HG02885 (cell line): ENCODE measurements around the gene SYNJ1.
"Not testable (repeated sequence)": the region's sequence is repeated elsewhere in the genome, so short reads cannot be mapped to it uniquely, and the experiment has no call there.

Experiments
- ATAC-seq: cut with Tn5 transposase; IDR thresholded peaks from one replicate; pipeline ENCODE4 v1.9.1; 2021; ENCODE audit warnings: mild to moderate bottlenecking; ENCODE audit not compliant: unreplicated experiment, poor library complexity

The SYNJ1 gene, protein sequence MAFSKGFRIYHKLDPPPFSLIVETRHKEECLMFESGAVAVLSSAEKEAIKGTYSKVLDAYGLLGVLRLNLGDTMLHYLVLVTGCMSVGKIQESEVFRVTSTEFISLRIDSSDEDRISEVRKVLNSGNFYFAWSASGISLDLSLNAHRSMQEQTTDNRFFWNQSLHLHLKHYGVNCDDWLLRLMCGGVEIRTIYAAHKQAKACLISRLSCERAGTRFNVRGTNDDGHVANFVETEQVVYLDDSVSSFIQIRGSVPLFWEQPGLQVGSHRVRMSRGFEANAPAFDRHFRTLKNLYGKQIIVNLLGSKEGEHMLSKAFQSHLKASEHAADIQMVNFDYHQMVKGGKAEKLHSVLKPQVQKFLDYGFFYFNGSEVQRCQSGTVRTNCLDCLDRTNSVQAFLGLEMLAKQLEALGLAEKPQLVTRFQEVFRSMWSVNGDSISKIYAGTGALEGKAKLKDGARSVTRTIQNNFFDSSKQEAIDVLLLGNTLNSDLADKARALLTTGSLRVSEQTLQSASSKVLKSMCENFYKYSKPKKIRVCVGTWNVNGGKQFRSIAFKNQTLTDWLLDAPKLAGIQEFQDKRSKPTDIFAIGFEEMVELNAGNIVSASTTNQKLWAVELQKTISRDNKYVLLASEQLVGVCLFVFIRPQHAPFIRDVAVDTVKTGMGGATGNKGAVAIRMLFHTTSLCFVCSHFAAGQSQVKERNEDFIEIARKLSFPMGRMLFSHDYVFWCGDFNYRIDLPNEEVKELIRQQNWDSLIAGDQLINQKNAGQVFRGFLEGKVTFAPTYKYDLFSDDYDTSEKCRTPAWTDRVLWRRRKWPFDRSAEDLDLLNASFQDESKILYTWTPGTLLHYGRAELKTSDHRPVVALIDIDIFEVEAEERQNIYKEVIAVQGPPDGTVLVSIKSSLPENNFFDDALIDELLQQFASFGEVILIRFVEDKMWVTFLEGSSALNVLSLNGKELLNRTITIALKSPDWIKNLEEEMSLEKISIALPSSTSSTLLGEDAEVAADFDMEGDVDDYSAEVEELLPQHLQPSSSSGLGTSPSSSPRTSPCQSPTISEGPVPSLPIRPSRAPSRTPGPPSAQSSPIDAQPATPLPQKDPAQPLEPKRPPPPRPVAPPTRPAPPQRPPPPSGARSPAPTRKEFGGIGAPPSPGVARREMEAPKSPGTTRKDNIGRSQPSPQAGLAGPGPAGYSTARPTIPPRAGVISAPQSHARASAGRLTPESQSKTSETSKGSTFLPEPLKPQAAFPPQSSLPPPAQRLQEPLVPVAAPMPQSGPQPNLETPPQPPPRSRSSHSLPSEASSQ (N-terminal part only)

DNA sequence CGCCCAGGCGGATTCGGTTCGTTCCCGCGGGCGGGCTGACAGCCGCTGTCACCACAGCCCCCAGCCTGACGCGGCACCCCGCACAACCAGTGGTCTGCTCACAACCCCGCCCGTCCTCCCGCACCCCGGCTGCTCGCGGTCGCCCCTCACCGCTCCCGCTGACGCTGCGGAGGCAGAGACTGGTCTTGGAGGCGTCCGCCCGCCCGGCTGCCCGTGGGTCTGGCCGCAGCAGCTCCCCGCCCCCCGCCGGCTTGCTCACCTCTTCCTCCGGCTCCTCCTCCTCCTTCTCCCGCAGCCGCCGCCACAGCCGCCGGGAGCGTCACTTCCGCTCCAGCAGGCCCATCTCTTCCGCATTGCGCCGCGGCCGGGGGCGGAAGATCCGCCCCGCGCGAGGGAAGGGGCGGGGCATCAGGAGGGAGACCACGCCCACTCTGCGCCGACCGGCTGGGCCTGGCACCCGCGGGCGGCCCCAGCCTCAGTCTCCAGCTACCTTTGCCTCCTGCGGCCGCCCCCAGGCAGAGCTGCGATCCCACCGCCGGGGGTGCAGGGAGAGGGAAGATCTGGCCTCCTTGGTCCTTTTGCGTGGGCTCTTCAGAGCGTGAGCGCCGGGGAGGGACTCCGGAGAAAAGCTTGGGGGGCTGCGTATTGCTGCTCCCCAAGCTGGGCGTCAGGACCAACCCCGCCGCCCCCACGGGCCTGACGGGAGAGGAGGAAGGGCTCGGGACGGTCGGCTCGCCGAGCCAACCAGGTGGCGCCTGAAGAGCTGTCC lies at the start of gene SYNJ1:
SYNJ1 (minus strand) TSS at position 327 of the 769 bp plus-strand sequence. CDS start 1,118 bp downstream, outside the sequence.
- peak; percentile 94 for ATAC-seq

DNA sequence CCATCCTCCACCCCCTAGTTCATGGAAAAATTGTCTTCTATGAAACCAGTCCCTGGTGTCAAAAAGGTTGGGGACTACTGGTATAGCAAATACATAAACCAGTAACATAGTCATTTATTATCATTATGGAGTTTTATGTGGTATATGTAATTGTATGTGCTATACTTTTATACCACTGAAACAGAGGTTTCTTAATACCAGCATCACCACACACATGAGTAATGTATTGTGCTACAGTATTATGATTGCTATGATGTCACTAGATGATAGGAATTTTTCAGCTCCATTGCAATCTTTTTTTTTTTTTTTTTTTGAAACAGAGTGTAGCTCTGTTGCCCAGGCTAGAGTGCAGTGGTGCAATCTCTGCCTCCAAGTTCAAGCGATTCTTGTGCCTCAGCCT lies 49.5 kb upstream of the SYNJ1 start:
- ATAC-seq = no peak

DNA sequence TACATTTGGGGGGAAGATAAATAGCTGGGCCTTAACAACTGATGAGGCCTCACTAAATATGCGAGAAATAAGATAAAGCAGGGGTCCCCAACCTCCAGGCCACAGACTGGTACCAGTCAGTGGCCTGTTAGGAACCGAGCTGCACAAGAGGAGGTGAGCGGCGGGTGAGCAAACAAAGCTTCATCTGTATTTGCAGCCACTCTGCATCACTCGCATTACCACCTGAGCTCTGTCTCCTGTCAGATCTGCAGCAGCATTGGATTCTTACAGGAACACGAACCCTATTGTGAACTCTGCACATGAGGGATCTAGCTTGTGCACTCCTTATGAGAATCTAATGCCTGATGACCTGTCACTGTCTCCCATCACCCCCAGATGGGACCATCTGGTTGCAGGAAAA lies 48.9 kb upstream of the SYNJ1 start:
- no peak for ATAC-seq

DNA sequence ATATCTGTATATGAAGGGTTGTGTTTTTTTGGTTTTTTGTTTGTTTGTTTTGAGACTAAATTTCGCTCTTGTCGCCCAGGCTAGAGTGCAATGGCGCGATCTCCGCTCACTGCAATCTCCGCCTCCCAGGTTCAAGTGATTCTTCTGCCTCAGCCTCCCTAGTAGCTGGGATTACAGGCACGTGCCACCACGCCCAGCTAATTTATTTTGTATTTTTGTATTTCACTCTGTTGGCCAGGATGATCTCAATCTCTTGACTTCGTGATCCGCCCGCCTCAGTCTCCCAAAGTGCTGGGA lies 45.2 kb upstream of the SYNJ1 start:
- ATAC-seq = not testable (repeated sequence)

DNA sequence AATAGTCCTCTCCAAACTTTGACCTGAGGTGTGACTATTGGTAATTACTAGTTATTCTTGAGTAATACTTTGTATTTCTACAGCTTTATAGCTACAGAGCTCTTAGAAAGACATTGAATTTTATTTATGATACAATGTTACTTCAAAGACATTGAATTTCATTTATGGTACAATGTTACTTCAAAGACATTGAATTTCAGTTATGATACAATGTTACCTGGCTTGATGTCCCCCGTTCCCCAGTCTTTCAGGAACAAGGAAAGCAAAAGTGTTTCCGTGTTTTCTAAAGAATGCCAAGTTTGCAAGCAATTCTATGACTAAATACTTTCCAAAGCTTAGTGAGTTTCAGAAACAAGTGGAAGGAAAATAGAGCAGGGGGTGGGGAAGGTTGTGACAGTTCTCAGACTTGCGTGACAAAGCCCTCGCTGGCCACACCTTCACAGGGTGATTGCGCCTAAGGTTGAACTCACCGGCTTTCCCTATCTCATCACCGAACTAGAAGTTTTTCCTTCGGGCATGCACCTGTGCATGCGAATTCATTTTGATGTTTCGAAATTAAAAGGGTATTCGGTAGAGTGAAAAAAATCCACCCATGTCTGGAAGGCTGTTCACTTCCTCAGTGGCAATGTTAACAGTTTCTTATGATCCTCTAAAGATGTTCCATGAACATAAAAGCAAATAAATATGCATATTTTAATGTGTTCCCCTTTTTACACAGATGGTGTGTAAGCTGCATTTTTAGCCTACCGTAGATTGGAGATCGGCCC lies 44.7 kb upstream of the SYNJ1 start:
- no peak for ATAC-seq

DNA sequence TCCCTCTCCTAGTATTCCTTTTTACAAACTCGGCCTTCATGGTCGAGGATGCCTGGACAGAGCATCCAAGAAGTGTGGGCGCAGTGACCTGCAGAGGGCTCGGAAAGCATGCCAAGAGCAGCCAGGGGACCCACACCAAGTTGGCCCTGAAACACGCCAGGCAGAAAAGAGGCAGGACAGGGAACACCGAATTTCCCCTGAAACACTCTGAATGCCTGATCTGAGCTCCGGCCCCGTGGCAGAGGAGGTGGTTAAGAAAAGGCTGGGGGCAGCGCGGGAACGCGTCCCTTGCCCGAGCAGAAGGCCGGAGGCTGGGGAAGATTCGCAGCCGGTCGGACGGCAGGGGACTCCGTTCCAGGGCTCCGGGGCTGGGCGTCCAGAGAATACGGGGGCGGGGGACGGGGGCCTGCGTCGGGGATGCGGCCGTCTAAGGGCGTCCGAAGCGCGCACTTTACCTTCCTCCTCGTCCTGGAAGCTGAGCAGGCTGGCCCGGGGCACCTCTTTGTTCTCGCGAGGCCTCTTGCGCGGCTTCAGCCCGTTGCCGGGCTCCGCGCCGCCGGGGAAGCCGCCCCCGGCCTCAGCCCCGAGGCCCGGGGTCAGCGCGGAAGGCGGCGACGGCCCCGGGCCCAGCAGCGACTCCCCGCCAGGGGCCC lies 43.2 kb upstream of the SYNJ1 start:
- peak; percentile 42 for ATAC-seq

DNA sequence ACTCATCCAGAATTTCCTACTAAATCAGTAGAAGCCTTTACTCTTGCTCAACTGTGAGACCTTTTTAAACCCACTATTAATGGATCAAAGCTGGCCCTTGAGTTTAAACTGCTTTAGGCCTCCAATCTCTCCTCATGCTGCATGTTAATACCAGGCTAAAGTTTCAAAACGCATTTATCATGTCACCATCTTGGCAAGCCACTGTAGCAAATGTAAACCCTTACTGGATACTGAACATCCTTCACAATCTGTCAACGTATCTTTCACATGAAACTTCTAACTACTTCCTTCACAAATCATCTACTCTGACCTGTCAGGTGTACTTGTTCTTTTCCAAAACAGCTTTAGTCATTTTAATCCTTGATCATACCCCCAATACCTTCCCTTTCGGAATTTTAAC lies 40.7 kb upstream of the SYNJ1 start:
- ATAC-seq = no peak

DNA sequence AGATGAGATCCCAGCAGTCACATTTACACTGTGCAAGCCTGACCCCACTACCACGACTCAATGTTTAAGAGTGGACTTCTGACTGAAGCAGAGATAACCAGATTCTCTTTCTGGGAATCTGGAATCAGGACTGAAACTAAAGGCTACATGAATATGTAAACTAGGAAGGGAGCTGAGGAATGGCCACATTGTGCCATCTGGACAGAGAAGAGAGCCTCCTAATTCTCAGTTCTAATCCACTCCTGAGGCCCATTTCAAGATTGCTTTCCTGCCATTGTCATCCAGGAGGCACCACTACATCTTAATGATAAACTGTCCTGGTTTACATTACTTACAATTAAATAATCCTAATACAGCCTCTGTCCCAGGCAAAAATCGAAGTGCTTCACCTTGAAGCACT lies 37.2 kb upstream of the SYNJ1 start:
- no peak for ATAC-seq

DNA sequence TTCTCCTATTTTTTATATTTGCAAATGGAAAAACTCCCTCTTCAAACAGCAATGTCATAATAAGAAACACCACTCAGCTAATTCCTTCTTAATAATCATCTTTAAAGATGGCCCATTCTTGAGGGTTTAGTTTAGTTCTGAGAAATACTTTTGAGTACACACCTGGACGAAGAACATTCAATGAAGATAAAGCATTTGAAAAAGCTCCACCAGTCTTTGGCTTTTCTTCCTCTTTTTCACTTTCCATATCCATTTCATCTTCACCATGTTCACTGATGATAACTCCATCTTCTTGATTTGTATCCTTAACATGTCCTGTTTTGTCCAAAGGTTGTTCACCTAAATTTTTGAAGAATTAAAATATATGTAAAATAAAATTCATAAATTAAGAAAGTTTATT lies 36.4 kb upstream of the SYNJ1 start:
- ATAC-seq = no peak

DNA sequence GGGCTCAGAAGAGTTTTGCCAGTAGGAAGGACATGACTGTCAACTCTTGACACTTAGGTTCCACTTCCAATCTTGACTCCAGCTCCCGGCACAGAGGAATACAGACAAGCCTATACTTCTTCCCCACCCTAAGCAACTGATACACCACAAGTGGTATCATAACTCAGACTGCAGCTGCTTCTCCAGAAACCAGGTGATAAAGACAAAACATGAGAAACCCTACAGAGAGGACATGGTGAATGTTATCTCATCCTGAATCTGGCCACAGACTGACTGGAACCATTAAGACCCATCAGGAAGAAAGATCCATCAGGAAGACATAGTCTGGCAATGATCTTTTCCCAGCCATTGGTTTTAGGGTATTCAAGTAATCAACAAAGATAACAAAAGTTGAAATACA lies 30.0 kb upstream of the SYNJ1 start:
- ATAC-seq = no peak

DNA sequence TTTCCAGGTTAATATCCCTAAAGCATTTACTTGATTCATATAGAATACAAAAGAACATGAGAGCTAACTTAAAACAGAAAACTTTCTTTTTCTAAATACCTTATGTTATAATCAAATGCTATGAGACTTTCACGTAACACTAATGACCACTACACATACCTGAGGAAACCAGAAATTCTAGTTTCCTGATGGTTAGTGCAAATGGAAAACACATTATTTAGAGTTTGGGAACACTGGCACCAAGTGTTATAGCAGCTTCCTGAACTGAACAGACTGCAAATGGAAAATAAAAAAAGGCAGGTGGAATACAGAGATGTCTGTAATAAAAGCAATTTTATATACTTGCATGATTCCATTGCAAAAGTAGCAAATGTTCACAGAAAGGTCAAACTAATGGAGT lies 28.3 kb upstream of the SYNJ1 start:
- no peak for ATAC-seq

DNA sequence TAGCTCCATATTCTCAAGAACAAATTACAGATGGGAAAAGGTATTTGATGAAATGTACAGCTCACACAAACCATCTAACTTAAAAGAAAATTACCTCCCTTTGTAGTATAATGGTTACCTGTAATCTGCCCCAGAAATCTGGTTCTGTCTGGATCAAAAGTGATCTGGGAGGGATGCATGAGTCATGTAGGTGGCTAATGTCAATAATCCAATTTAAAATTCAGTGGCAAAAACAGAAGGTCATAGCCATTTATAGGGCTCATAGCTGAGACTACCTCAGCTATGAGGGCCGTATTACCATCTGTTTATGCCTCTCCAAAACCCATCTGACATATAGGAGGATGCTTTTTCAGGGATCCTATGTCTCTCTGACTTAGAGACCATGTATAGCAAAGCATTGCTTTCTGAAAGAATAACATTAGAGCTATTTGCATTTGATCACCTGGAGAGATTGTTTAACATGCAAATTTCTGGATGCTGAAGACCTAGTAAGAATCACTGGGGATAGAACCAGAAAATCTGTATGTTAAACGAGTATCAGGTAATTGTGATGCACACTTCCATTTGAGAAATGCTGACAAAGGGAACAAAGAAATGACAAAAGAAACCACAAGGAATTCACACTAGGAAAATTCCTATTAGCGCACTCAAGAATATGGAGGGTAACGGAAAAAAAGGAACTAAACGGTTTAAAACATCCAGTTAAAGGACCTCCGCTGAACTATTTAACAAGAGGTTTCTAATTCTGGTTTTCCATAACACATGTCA lies 26.2 kb upstream of the SYNJ1 start:
- ATAC-seq = no peak

DNA sequence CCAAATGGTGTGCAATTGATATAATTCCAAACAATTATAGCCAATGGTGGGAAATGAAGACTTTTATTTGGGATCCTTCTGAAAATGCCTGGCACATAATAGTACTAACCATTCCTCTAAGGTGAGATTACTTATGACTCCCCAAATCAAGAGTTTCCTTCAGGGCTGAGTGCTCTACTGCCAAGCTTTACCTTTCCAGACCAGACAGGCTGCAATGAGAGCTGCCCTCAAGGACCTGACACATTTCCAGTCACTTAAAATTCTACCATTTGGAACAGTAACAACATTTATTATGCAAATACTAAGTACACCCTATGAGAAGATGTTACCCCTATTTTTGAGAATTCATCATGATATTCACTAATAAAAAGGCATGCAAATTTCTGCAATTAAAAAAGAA lies 22.6 kb upstream of the SYNJ1 start:
- ATAC-seq = no peak

DNA sequence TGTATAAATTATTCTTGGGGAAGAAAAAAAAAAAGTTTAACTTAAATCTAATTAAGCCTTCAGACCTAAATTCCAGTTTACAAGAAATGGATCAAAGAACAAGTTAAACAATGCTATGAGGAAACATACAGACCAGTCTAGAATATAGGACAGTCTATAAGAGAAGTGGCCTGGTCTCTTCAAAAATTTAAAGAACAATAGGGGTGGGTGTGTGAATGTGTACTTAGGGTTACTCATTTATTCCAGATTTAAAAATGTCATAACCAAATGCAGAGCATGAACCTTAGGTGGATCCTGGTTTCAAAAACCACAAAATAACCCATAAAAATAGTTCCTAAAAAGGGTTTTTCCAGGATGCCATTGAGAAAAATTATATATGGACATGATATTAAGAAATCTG lies 21.8 kb upstream of the SYNJ1 start:
- no peak for ATAC-seq

DNA sequence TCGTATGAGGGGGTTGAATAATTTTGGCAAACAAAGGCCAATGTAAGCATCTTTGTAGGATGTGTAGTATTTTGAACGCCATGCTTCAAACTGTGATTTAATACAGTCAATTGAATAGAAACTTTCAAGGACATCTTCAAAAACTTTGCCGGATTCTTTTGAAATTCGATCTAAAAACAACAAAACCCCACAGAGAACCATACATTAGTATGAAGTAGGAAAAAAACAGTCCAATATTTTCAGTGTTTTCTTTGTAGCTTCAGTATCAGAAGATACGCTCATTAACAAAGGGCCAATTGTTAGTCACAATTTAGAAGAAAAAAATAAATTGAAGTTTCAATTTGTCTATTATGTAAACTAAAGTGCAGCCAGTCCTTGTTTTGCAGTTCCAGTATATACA lies 20.7 kb upstream of the SYNJ1 start:
- no peak for ATAC-seq

DNA sequence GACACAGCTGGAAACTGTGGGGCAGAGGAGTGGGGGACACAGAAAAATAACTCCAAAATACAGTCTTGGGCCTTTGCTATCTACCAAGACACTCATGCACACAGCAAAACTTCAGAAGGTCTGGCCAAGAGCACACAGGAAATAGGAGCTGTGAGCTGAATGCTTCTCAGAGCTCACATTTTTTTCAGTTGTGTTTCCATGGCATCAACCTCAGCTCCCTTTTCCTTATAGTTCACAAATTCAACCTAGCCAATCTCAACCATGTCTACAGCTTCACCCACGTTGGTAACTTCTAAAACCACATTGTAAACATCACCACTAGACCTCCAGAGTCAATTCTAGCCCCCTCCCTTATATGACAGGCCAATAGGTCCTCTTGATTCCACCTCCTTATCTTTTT lies 19.6 kb upstream of the SYNJ1 start:
- no peak for ATAC-seq

DNA sequence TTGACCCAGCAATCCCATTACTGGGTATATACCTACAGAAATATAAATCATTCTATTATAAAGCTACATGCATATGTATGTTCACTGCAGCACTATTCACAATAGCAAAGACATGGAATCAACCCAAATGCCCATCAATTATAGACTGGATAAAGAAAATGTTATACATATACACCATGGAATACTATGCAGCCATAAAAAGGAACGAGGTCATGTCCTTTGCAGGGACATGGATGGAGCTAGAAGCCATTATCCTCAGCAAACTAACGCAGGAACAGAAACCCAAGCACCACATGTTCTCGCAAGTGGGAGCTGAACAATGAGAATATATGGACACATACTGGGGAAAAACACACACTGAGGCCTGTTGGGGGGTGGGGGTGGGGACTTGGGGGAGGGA lies 18.9 kb upstream of the SYNJ1 start:
- not testable (repeated sequence) for ATAC-seq

DNA sequence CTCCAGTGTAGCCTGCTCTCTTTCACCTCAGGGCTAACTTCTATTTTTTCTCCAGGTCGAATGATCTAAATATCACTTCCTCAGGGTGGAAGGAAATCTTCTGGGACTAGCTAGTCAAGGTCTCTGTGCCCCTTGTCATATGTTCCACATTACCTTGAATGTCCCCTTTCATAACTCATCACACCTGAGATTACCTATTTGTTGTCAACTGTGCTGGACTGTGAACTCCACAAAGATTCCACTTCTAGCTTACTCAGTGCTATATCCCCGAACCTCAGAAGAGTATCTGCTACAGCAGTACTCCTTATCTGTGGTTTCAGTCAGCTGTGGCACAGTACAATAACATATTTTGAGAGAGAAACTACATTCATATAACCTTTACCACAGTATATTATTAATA lies 14.6 kb upstream of the SYNJ1 start:
- ATAC-seq = no peak
